ENCODE measurements around the gene RUFY4.
"Not testable (repeated sequence)": the region's sequence is repeated elsewhere in the genome, so short reads cannot be mapped to it uniquely, and the experiment has no call there.

RUFY4 gene

DNA sequence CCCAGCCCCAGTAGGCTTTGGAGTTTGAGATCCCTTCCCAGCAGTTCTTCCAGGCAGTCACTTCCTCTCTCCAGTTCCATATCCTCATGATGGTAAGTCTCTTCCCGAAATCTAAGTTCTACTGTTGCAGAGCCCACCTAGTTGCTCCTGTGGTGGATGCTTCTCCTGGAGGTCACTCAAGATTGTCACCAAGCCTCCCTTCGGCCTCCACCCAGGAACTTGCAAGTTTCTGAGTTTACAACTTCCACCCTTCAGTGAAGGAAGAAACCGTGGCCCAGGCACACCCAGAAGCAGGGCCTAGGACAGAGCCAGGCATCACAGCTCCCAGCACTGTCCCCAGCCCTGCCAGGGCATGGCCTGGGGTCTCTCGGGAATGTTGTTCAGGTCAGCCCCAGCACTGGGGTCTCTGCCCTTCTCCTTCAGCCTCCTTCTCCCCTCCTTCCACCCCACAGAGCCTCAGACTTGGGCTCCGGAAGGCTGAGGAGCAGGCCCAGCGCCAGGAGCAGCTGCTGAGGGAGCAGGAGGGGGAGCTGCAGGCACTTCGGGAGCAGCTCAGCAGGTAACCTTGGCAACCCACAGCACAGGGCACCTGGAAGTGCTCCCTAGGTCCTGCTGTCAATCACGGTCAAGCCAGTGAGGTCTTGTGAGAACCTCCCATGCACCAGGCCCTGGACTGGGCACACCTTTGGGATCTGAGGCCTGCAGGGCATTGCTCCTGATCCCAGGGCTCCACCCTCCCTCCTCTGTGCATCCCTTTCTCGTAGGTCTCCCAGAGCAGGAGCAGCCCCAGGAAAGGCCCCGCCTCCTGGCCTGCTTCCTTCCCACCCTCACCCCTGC, 7.1 kb downstream of the RUFY4 start:
- no peak overlapping the region for H3K4me3 ChIP-seq
- no peak overlapping the region for H3K27ac ChIP-seq

DNA sequence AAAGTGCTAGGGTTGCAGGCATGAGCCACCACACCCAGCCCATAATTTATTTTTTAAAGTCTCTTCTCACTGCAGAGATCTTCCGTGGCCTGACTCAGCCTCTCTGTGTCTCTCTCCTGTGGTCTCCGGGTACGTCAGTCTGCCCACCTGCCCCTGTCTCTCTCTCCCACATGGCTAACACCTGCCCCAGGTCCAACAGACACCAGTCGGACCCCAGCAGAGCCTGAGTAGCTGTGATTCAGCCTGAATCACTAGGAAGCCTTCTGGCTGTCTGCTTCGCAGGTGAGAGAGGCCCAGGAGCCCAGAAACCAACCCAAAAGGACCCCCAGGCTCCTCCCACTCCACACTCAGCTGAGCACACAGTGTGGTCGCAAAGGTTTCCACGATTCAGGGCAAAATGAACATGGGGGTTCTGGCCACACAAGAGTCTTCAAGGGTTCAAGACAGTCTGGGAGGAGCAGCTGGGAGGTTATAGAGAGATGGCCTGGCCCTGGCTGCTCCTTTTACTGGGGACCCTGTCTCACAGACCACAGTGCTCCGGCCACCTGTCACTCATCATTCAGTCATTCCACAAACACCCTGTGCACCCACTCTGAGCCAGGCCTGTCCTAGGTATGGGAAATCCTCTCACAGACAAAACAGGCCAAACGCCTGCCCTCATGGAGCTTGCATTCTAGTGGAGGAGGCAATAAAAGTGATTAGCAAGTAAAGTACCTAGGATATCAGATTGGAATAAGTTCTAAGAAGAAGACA, 8.6 kb downstream of the RUFY4 start:
- H3K4me3 ChIP-seq: no peak overlapping the region
- no peak overlapping the region for H3K27ac ChIP-seq

DNA sequence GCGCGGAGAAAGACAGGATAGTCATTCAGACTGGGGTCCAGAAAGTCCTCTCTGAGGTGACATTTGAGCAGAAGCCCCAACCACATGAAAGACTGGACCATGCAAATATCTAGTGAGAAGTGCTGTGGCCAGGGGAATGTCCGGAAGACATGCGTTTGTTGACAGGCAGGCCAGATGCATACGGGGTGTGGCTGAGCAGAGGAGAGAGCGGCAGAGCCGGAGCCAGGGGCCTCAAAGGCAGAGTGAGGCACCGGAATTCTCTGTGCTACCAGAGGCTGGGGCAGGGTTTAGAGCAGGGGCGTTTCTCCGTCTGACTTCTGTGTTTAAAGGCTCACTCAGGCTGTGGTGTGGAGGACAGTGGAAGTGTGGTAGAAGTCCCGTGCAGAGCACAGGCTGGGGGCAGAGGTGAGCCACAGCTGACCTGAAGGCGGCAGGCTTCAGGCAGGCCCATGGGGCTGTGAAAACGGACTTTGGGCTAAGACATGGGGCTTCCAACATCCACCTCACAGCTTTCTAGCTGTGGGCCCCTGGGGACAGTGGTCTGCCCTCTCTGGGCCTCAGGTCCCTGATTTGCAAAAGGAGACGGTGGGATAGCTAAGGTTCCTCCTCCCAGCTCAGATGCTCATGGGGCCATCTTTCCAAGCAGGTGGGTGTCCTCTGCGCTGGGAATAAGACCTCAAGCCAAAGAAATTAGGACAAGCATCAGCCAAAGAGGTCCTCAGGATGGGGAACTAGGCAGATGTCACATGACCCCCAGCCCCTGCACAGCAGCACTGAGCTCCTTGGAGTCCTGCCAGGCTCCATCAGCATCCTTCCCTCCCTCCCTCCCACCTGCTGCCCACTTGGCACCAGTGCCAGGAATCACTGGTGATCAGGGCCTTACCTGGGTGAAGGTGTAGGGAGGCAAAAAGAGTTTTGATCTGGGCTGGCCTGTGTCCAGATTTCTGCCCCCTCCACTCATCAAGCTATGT, 11.2 kb downstream of the RUFY4 start:
- peak overlapping the region in 2 of 21 experiments; percentile 12 to 23 for H3K27ac ChIP-seq
- H3K4me3 ChIP-seq: no peak overlapping the region

DNA sequence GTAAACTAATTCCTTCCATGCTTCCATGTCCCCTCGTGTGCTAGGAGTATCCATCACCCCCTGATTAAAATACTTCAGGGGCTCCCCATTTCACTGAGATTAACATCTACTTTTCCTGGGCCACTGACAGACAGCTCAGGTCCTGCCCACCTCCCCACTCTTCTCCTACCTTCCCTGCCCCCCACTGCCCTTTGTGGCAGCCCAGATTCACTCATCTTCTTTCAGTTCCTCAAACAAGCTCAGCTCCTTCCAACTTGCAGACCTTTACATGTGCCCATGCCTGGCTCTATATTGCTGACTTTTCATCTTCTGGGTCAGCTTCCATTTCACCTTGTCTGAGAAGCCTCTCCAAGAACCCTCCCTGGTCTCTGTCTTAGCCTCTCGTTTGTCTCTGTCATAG, 12.0 kb downstream of the RUFY4 start:
- Histone ChIP-seq H3K27ac (peak overlapping the region in 2 of 21 experiments; percentile 1 to 23), H3K4me3 (no peak overlapping the region)

DNA sequence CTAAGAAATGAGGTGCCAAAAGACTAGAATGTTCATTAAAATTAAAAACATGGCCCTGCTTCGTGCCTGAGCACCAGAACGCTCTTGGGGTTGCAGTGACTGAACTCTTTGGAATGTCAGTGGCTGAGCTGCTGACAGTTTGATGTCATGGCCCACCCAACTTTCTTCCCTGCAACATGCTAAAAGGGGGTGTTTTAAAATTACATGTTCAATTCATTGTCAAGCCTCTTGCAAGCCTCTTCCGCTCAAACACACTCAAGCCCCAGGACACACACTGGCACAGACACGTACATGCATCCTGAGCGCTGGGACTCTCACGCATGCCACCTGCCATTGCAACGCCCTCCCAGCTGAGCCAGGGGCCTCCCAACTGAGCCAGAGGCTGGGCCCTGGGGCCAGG, 12.6 kb downstream of the RUFY4 start:
- Histone ChIP-seq H3K4me3 (no peak overlapping the region), H3K27ac (peak overlapping the region in 1 of 21 experiments; percentile 1)

DNA sequence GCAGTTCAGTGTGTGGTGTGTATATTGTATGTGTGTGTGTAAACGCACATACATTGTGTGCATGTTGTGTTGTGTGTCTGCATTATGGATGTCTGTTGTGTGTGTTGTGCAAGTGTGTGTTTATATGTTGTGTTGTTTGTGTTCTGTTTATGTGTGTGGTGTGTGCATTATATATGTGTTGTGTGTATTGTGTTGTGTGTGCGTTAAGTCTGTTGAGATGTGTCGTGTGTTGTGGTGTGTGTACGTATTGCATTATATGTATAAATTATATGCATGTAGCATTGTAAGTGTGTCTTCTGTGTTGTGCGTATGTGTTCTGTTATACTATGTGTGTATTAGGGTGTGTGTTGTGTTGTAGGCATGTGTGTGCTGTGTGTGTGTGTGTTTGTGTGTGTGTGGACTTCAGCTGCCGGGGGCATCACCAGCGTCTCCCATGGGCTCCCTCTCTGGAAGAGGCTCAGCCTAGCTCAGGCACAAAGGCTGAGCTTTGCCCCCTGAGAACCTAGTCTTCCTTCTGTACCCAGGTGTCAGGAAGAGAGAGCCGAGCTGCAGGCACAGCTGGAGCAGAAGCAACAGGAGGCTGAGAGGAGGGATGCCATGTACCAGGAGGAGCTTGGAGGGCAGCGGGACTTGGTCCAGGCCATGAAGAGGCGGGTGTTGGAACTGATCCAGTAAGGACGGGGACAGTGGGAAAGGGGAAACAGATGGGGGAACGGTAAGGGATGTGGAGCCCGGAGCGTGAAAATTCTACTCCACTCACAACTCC, 13.7 kb downstream of the RUFY4 start:
- Histone ChIP-seq H3K4me3 (no peak overlapping the region), H3K27ac (no peak overlapping the region)

DNA sequence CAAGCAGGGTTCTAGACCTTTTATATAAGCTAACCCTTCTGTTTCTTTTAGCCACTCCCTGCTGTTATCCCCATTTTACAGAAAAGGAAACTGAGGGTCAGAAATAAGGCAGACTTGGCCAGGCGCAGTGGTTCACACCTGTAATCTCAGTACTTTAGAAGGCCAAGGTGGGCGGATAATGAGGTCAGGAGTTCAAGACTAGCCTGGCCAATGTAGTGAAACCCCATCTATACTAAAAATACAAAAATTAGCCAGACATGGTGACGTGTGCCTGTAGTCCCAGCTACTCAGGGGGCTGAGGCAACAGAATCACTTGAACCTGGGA, 14.3 kb downstream of the RUFY4 start:
- H3K4me3 ChIP-seq: no peak overlapping the region
- H3K27ac ChIP-seq: no peak overlapping the region

DNA sequence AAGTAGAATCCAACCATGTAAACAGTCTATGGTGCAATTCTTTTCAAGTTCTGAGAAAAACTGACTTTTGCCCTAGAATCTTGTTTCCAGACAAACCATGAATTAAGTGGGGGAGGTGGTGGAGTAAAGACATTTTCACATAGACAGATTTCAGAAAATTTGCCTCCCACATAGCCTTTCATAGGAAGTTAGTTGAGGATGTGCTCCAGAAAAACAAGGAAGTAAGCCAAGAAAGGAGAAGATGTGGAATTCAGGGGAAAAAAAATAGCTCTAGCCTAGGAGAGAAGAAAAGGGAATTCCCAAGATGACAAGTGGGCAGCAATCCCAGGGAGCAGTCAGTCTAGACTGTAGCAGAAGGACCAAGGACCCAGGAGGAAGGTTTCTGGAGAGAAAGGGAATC, 17.4 kb downstream of the RUFY4 start:
- Histone ChIP-seq H3K27ac (no peak overlapping the region), H3K4me3 (no peak overlapping the region)

DNA sequence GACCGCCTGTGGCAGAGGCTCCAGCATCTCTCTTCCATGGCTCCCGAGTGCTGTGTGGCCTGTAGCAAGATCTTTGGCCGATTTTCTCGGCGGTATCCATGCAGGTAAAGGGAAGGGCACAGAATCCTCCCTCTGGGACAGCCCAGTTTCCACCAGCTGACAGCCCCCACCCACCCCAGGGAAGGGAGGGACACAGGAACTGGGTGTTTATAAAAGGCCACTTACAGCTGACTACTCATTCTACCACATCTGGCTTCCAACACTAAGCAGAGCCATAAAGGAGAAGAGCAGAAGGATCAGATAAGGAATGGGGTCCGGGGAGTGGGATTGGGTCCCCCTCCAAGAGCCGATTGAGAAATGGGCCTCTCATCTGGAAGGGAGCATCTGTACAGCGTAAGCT, 20.2 kb downstream of the RUFY4 start:
- H3K4me3 ChIP-seq: no peak overlapping the region
- H3K27ac ChIP-seq: no peak overlapping the region

DNA sequence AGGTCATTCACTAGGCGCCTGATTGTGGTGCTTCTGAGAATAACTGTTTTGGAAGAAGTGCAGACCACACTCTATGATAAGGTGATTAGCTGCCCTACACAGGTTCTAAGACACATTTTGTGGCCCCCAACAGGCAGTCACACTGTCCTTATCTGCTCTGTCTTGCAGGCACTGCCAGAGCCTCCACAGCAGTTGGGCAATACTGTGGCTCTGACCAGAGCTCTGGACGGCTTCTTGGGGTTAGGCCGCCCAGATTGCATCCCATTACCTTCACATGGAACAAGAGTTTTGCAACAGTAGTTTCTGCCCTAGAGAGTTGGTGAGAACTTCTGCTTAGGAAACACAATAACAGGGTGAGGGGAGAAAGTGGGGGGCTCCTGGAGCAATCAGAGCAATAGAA, 22.7 kb downstream of the RUFY4 start:
- no peak overlapping the region for H3K4me3 ChIP-seq
- H3K27ac ChIP-seq: no peak overlapping the region

DNA sequence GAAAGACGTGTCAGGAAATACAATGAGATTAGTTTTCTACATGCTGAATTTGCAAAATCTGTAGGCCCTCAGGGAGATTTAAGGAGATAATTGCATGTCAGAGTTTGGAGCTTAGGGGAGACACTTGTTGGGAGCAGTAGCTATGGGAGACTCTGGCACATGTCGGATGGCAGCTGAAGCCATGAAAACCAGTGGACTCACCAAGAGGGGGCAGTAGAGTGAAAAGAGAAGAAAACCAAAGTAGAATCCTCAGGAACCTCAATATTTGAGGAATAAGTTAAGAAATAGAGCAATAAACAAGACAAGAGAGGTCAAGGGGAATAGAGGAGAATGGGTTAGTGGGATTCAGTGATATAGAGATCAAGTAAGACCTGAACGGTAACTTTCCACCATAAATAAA, 24.8 kb downstream of the RUFY4 start:
- Histone ChIP-seq H3K27ac (no peak overlapping the region), H3K4me3 (no peak overlapping the region)

DNA sequence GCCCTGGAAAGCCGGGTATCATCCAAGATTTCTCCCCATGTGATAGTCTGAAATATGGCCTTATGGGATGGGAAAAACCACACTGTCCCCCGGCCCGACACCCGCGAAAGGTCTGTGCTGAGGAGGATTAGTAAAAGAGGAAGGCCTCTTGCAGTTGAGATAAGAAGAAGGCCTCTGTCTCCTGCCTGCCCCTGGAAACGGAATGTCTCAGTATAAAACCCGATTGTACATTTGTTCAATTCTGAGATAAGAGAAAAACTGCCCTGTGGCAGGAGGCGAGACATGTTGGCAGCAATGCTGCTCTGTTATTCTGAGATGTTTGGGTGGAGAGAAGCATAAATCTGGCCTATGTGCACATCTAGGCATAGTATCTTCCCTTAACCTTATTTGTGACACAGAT, 26.8 kb downstream of the RUFY4 start:
- Histone ChIP-seq H3K27ac (no peak overlapping the region), H3K4me3 (no peak overlapping the region)

DNA sequence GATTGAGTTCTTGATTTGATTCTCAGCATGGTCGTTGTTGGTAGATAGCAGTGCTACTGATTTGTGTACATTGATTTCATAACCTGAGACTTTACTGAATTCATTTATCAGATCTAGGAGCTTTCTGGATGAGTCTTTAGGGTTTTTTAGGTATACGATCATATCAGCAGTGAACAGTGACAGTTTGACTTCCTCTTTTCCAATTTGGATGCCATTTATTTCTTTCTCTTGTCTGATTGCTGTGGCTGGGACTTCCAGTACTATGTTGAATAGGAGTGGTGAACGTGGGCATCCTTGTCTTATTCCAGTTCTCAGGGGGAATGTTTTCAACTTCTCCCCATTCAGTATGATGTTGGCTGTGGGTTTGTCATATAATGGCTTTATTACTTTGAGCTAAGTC, 28.9 kb downstream of the RUFY4 start:
- H3K4me3 ChIP-seq: no peak overlapping the region
- no peak overlapping the region for H3K27ac ChIP-seq

DNA sequence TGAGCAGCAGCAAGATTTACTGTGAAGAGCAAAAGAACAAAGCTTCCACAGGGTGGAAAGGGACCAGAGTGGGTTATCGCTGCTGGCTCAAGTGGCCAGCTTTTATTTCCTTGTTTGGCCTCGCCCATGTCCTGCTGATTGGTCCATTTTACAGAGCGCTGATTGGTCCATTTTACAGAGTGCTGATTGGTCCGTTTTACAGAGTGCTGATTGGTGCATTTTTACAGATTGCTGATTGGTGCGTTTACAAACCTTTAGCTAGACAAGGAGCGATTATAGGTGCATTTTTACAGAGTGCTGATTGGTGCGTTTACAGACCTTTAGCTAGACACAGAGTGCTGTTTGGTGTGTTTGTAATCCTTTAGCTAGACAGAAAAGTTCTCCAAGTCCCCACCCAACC, 39.8 kb downstream of the RUFY4 start:
- H3K4me3 ChIP-seq, H3K27ac ChIP-seq: not testable (repeated sequence)

DNA sequence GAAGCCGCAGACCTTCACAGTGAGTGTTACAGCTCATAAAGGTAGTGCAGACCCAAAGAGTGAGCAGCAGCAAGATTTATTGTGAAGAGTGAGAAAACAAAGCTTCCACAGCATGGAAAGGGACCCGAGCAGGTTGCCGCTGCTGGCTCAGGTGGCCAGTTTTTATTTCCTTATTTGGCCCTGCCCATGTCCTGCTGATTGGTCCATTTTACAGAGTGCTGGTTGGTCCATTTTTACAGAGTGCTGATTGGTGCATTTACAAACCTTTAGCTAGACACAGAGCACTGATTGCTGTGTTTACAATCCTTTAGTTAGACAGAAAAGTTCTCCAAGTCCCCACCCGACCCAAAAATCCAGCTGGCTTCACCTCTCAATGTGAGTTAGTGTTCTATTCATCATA, 52.7 kb downstream of the RUFY4 start:
- H3K27ac ChIP-seq, H3K4me3 ChIP-seq: not testable (repeated sequence)

DNA sequence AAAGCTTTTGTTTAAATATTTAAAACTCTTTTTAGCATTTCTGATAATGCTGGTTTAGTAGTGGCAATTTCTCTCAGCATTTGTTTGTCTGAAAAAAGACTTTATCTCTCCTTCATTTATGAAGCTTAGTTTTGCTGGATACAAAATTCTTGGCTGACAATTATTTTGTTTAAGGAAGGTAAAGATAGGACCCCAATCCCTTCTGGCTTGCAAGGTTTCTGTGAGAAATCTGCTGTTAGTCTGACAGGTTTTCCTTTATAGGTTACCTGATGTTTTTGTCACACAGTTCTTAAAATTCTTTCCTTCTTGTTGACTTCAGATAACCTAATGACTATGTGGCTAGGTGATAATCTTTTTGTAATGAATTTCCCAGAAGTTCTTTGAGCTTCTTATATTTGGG, 53.2 kb downstream of the RUFY4 start:
- H3K27ac ChIP-seq, H3K4me3 ChIP-seq: not testable (repeated sequence)

DNA sequence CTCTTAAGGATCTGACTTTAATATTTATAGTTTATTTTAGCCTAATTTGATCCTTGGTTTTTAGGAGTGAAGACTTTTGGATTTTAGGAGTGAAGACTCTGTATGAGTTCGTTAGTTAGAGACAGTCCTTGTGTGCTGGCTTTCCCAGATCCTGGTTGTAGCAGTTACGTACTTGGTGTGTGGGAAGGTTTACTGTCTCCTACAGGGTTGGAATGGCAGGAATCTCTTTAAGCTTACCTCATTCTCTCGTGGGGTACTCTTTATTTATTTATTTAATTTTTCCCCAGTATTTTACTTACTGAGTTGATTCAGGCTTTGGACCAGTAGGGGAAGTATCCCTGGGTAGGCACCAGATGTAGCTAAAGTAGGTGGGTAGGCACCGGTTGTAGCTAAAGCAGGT, 54.9 kb downstream of the RUFY4 start:
- Histone ChIP-seq H3K27ac (no peak overlapping the region), H3K4me3 (no peak overlapping the region)

DNA sequence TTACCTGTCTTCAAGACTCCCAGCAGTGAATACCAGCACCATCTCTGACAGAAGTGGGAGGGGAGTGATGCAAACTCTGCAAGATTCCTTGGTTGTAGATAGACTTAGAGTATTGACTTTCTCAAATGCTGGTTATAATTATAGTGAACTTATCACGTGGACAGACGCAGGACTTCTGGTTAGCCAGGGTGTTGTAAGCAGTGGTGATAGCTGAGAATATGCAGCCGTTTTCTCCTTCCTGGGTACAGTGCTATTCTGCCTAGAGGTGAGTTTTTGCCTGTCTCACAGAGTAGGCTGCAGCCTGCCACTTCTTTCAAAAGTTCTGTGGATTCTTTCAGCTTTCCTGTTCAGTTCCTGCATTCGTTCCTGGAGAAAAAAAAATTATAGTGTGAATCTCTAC, 56.0 kb downstream of the RUFY4 start:
- Histone ChIP-seq H3K27ac (peak overlapping the region in 4 of 21 experiments; percentile 17 to 71 (median 63)), H3K4me3 (no peak overlapping the region)

DNA sequence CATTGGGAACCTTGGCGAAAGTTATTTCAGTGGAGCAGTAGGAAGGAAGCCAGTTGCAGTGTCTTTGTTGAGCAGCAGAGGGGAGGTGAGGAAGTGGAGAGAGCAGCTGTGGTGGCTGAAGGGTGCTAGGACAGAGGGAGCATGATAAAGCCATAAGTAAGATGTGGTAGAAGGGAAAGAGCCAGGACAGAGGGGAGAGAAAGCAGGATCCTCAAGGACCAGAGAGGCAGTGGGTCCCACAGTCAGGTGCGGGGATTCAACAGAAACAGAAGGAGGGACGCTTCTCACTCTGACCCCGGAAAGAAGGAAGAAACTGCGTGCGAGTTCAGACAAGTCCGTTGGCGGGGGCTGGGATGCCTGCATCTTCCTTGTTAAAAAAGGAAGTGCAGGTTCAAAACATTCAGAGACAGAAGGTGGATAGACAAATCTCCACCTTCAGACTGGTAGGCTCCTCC, 56.6 kb downstream of the RUFY4 start, which contains the start of gene CXCR2:
Gene CXCR2, plus strand, starts transcription at position 403 of the 455 bp plus-strand sequence. CDS start 8,774 bp downstream, outside the sequence.
- peak within 1 kb of the TSS in 14 of 21 experiments; percentile 5 to 78 (median 36) for H3K27ac ChIP-seq
- H3K4me3 ChIP-seq: peak within 1 kb of the TSS in 1 of 7 experiments; percentile 17
